ENCODE results near the gene FAM76B. TPM values are rescaled to one million over a fixed set of nuclear protein-coding genes. Genes with fewer than 3 reads are reported as not detected.

FAM76B gene
- total RNA-seq, 1 donor from 2014 or later = 19.5 TPM

DNA sequence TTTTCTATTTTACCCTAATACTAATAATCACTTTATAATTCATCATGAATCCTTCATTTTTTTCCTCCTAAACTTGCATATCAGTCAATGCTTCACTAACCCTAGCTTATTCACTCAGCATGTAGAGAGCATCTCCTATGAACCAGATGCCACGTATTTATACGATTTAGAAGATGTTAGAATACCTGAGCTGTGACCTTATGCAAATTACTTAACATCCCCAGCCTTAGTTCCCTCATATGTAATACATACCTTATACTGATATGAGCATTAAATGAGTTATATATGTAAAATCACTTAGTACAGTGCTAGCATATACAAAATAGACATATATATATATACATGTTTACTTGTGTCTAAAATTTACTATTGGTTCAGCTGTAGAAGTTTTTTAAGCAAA, 9.0 kb downstream of the FAM76B start:
- H3K36me3 Mint-ChIP-seq (ENCODE audit: low read depth) = peaks cover 22% of the 10 kb centered on the region
- H3K27ac Mint-ChIP-seq (ENCODE audit: unreplicated experiment) = no peak overlapping the region
- TF ChIP-seq, protein P1, sequence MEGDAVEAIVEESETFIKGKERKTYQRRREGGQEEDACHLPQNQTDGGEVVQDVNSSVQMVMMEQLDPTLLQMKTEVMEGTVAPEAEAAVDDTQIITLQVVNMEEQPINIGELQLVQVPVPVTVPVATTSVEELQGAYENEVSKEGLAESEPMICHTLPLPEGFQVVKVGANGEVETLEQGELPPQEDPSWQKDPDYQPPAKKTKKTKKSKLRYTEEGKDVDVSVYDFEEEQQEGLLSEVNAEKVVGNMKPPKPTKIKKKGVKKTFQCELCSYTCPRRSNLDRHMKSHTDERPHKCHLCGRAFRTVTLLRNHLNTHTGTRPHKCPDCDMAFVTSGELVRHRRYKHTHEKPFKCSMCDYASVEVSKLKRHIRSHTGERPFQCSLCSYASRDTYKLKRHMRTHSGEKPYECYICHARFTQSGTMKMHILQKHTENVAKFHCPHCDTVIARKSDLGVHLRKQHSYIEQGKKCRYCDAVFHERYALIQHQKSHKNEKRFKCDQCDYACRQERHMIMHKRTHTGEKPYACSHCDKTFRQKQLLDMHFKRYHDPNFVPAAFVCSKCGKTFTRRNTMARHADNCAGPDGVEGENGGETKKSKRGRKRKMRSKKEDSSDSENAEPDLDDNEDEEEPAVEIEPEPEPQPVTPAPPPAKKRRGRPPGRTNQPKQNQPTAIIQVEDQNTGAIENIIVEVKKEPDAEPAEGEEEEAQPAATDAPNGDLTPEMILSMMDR (IDR thresholded peaks at IDR 0.05) = no peak
- no peaks in the 10 kb centered on the region for H3K4me1 Mint-ChIP-seq (ENCODE audit: low read depth)
- H3K27me3 Mint-ChIP-seq (ENCODE audit: low read depth) = no peaks in the 10 kb centered on the region
- no peak for DNase-seq (ENCODE audit: low spot score)
- no peak overlapping the region for H3K4me3 Mint-ChIP-seq (ENCODE audit: unreplicated experiment)
- H3K9me3 Mint-ChIP-seq (ENCODE audit: low read depth) = no peaks in the 10 kb centered on the region

DNA sequence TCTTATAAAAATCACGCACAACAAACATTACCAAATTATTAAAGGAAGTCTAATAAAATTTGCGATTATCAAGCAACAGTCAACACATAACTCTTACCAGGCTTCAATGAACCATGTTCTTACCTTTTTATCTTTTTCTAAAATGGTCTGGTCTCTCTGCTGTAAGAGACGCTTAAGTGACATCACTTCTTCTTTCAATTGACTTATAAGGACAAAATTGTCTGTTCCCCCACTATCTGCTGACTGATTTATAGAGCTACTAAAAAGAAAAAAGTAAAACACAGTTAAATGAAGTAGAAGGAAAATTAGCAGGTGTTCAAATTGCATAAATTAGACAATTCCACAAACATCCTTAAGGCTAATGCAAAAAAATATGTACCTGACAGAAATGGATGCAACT, 10.9 kb downstream of the FAM76B start:
- TF ChIP-seq, protein P1 (IDR thresholded peaks at IDR 0.05) = no peak
- peaks cover 29% of the 10 kb centered on the region for H3K36me3 Mint-ChIP-seq (ENCODE audit: low read depth)
- H3K4me1 Mint-ChIP-seq (ENCODE audit: low read depth) = no peaks in the 10 kb centered on the region
- H3K4me3 Mint-ChIP-seq (ENCODE audit: unreplicated experiment) = no peak overlapping the region
- no peak for DNase-seq (ENCODE audit: low spot score)
- no peaks in the 10 kb centered on the region for H3K9me3 Mint-ChIP-seq (ENCODE audit: low read depth)
- H3K27ac Mint-ChIP-seq (ENCODE audit: unreplicated experiment) = no peak overlapping the region
- no peaks in the 10 kb centered on the region for H3K27me3 Mint-ChIP-seq (ENCODE audit: low read depth)

- Mint-ChIP-seq H3K27ac (ENCODE audit: unreplicated experiment) (no peak overlapping the region), H3K36me3 (ENCODE audit: low read depth) (peaks cover 23% of the 10 kb centered on the region), H3K4me3 (ENCODE audit: unreplicated experiment) (no peak overlapping the region), H3K4me1 (ENCODE audit: low read depth) (no peaks in the 10 kb centered on the region), H3K9me3 (ENCODE audit: low read depth) (no peaks in the 10 kb centered on the region), H3K27me3 (ENCODE audit: low read depth) (no peaks in the 10 kb centered on the region)
- TF ChIP-seq, protein P1 (IDR thresholded peaks at IDR 0.05) = no peak
- no peak for DNase-seq (ENCODE audit: low spot score)
These were observed 12.7 kb downstream of the FAM76B start for GRCh38 chr11:95776859-95777258.

GRCh38 chr11:95768521-95768920, 21.1 kb downstream of the FAM76B start:
- H3K27ac Mint-ChIP-seq (ENCODE audit: unreplicated experiment) = no peak overlapping the region
- H3K4me1 Mint-ChIP-seq (ENCODE audit: low read depth) = peaks cover 3% of the 10 kb centered on the region
- no peaks in the 10 kb centered on the region for H3K9me3 Mint-ChIP-seq (ENCODE audit: low read depth)
- DNase-seq (ENCODE audit: low spot score) = no peak
- H3K4me3 Mint-ChIP-seq (ENCODE audit: unreplicated experiment) = no peak overlapping the region
- H3K27me3 Mint-ChIP-seq (ENCODE audit: low read depth) = no peaks in the 10 kb centered on the region
- H3K36me3 Mint-ChIP-seq (ENCODE audit: low read depth) = peaks cover 5% of the 10 kb centered on the region
- TF ChIP-seq, protein P1 (IDR thresholded peaks at IDR 0.05) = no peak

DNA sequence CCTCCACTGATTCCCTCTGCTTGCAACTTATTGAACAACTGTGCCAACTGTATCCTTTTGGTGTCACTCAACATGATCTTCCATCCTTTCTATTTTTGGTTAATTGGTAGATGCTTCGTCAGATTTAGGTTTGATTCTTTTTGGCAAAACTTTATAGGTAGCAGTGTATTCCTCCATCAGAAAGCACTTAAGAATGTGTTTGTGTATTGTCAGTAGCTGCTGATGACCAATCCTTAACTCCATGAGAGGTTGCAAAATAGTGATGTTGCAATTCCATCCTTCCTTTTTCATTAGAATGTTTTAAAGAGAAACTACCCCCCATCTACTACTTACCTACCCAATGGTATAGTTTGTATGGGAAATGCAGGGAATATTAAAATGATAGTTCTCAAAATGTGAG, 22.1 kb downstream of the FAM76B start:
- no peaks in the 10 kb centered on the region for H3K27me3 Mint-ChIP-seq (ENCODE audit: low read depth)
- no peaks in the 10 kb centered on the region for H3K9me3 Mint-ChIP-seq (ENCODE audit: low read depth)
- H3K36me3 Mint-ChIP-seq (ENCODE audit: low read depth) = peaks cover 3% of the 10 kb centered on the region
- H3K27ac Mint-ChIP-seq (ENCODE audit: unreplicated experiment) = no peak overlapping the region
- no peak overlapping the region for H3K4me3 Mint-ChIP-seq (ENCODE audit: unreplicated experiment)
- peaks cover 7% of the 10 kb centered on the region for H3K4me1 Mint-ChIP-seq (ENCODE audit: low read depth)
- no peak for DNase-seq (ENCODE audit: low spot score)
- TF ChIP-seq, protein P1 (IDR thresholded peaks at IDR 0.05) = no peak

All from chondrocyte (in vitro differentiated cells).